Measurements from ENCODE around the gene TTC34.
"Not testable (repeated sequence)": the region's sequence is repeated elsewhere in the genome, so short reads cannot be mapped to it uniquely, and the experiment has no call there.

Gene TTC34

DNA sequence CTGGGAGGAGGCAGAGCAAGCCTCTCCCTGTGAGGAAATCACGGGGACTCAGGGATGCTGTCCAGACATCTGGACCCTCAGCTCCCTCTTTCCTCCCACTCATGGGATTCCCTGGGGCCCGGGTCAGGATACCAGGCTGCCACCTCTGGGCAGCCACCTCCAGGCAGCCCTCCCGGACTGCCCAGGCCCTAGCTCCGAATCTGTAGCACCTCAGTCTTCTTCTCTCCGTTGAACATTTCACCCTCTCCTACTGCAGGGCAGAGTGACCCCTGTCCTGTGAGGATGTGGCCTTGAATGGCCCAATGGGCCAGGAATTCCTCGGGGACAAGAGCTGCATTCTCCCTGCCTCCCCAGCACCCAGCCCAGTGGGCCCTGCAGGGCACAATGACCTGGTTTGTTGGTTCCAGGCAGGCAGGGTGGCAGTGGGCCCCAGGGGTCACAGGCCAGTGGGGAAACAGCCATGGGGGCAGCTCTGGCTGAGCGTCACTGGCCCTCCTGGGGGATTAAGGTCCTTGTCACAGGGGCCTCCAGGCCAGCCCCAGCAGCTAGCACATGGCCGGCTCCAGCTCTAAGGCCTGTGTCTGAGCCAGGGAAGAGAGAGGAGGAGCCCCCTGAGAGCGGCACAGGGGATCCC is 9.5 kb upstream of the TTC34 start:
- DNase-seq: no peak

GRCh38 chr1:2810281-2810680 is 8.8 kb upstream of the TTC34 start:
- DNase-seq: no peak

- no peak for DNase-seq
Measured at GRCh38 chr1:2809656-2810055, 8.2 kb upstream of the TTC34 start.

GRCh38 chr1:2808831-2809605 is 7.5 kb upstream of the TTC34 start:
- no peak for DNase-seq

- DNase-seq: no peak
Measured at GRCh38 chr1:2808386-2808705, 6.9 kb upstream of the TTC34 start.

DNA sequence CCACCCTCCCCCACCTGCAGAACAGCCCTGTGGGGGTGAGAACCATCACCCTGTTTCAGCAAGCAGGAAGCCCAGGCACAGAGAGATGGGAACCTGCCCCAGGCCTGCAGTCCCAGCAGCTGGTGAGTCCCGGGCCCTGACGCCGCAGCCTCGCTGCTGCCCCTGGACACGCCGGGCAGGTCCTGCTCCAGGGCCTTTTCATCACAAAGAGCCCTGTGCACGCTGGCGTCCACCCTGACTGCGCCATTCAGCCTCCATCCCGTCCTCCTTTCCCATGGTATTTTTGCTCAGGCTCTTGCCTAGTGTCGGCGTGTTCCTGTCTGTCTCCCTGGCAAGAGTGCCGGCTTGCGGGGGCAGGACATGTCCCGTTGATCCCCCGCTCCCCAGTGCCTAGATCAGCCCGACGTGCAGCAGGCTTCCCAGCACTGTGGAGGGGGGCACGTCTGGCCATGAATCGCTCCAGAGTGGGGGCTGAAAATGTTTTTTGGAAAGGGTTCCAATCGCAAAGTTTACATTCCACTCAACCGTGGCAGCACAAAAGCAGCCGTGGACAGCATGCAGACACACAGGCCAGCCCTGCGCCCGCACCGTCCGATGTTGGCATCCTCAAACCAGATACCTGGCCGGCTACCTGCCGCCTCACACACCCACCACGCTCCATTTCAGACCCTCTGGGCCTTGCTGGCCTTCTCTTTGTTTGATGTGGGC is 6.3 kb upstream of the TTC34 start:
- DNase-seq: no peak

DNA sequence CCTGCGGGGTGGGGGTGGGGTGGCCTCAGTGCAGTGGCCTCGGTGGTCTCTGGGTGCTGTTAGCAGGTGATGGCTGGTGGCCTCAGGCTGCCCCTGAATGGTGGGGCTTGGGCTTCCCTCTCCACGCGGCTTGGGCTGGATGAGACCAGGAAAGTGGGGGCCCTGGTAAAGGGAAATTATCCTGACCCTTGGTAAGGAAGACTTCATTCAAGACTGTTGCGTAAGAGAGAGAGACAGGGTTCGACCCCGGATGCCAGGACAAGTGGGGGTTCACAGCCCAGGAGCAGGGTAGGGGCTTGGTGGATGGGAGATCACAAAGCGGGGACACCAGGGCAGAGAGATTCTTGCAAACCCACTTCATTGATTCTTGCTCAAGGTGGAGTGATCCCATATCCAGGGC is 5.5 kb upstream of the TTC34 start:
- DNase-seq: no peak

DNA sequence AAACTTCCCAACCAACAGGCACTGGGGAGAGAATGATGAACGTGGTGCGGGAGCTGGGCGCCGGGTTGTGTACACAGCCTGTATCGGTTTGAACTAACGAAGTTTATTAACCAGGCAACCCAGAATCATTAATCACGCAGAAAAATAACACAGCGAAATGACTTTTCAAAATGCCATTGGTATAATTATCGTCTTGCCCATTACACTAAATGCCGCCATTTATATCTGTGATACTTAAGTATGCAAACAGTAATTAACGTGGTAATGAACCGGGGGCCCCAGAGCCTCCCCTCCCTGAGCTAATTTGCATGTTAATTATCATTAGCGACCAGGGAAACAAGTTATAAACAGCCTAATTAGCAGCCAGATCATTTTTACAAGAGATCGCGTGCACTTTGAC is 5.1 kb upstream of the TTC34 start:
- no peak for DNase-seq

DNA sequence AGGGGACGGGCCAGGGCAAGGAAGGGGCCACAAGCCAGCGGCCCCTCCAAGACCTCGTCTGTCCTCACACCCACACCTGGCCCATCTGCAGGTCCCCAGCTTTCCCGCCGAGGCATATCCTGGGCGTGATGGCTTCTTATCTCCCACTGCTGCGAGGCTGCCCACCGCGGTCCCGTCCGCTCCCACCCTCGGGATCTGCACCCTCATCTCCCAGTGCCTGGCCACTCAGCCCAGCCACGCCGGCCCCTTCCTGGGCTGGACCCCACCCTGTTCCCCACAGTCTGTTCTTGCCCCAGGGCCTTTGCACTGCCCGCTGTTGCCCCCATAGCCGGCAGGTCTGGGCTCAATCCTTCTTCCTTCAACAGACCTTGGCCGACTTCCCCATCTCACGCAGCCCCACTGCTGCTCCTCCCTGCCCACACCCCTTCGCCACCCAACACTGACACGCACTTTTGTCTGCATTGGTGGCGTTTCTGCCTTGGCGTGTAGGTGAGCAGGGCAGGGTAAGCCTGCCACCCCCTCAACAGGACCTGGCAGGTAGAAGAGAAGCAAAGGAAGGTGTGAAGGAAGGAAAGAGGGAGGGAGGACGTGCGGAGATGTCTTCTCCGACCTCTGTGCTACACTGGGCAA is 4.4 kb upstream of the TTC34 start:
- DNase-seq: no peak

- DNase-seq: no peak
Measured at GRCh38 chr1:2804628-2805351, 3.3 kb upstream of the TTC34 start.

- no peak for DNase-seq
Measured at GRCh38 chr1:2803931-2804627, 2.6 kb upstream of the TTC34 start.

DNA sequence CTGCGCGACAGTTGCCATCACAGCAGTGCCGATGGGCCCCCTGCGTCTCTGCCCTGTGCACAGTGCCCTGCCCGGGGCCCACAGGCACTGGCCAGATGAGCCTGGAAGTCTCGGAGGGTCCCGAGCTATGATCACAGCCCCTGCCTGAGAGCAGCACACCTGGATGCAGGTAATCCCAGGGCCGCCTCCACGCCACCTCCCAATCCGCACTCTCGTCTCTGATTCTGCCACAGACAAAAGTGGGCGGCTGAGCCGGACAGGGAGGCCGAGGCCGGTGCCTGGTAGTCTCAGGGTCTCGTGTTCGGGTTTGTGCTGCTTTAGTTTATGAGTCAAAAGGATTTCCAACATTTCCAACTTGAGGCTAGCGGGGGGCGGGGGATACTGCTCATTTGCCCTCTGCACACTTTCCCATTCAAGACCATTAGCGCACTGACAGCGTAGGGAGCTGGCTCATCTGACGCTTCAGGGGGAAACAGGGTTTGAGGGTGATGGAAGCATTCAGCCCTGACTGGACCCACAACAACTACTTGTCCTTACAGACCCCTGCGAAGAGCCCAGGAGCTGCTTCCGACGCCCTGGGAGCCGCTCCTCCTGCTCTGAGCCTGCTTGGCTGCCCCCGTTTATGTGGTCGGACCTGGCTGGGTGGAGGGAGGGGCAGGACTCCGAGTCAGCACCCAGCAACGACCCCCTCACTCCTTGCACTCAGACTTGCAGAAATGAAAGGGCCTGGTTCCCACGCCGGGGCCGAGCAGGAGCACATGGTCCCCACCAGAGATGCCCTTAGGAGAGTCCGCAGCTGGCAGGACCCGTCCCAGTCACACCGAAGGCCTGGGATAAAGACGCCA is 1.8 kb upstream of the TTC34 start:
- DNase-seq: no peak

DNA sequence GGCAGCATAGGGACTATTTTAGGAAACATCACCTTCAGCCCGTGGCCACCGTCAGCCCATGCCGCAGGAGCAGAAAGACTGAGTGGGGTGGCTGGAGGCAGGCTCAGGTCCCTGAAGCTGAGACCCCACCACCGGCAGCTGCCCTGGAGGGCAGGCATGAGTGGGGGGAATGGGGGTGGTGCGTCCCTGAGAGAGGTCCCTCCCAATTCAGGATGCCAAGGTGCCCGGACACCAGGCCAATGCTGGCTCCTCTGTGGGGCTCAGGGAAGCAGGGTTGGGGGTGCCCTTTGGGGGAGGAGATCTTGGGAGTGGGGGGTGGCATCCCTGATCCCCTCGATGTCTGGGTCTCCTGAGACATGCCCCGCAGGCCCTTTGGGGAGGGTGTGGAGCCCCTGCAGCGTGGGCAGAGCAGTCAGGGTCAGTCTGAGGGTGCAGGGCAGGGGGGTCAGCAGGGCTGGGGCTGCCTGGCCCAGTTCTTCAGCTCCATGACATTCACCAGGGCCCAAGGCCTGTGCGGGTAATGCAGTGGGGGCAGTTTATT is 998 bp upstream of the TTC34 start:
- DNase-seq: no peak

DNA sequence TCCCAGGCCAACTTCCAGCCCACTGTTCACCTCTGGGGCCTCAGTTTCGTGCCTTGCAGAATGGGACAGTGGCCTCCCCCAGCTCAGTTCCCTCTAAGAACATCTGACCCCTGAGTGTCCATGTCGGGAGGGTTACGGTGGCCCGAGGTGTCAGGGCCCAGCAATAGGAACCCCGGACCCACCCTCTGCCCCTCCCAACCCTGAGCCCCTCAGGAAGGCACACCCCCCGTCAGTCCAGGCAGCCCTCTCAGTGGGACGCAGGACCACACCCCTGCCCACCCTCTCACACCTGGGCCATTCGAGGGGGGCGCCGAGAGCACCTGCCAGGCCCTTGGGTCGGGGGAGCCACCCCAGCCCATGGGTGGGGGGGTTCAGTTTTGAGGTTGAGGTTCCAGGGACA is 447 bp downstream of the TTC34 start:
- DNase-seq: no peak

GRCh38 chr1:2800664-2801045 is 838 bp downstream of the TTC34 start:
- DNase-seq: no peak

DNA sequence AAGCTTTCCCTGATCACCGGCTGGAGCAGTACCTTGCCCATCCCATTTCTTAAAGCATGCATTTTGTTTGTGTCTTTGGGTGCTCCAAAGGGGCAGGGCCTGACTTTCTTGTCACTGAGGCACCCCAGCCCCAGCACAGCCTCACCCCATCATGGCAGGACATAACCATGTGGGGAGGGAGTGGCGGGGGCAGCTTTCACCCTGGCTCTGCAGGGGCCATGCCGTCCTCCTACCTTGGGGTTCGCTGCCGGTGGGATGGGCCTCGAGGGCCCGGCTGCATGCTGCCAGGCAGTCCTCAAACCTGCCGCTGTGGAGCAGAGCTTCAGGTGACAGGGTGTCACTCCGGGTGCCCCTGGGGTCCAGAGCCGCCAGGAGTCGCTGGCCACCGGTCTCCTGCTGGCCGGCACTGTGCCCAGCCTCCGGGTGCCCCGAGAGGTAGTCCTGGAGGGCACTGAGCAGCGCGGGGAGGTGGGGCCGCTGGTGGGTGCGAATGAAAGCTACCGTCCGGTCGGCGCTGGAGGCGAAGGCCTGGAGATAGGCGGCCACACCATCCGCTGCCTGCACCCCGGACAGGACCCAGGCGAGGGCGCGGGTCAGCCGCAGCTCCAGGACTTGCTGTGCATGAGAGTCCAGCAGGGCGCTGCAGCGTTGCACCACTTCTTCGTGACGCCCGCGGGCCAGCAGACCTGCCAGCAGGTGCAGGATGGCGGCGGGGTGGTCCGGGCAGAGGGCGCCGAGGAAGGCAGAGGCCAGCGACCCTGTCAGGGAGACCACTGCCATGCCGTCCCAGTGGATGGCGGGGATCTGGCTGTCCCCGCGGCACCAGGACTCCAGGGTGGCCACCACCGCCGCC is 1.5 kb downstream of the TTC34 start:
- no peak for DNase-seq

GRCh38 chr1:2798958-2799357 is 2.5 kb downstream of the TTC34 start:
- not testable (repeated sequence) for DNase-seq

- DNase-seq: no peak
Measured at GRCh38 chr1:2797741-2798016, 3.8 kb downstream of the TTC34 start.

DNA sequence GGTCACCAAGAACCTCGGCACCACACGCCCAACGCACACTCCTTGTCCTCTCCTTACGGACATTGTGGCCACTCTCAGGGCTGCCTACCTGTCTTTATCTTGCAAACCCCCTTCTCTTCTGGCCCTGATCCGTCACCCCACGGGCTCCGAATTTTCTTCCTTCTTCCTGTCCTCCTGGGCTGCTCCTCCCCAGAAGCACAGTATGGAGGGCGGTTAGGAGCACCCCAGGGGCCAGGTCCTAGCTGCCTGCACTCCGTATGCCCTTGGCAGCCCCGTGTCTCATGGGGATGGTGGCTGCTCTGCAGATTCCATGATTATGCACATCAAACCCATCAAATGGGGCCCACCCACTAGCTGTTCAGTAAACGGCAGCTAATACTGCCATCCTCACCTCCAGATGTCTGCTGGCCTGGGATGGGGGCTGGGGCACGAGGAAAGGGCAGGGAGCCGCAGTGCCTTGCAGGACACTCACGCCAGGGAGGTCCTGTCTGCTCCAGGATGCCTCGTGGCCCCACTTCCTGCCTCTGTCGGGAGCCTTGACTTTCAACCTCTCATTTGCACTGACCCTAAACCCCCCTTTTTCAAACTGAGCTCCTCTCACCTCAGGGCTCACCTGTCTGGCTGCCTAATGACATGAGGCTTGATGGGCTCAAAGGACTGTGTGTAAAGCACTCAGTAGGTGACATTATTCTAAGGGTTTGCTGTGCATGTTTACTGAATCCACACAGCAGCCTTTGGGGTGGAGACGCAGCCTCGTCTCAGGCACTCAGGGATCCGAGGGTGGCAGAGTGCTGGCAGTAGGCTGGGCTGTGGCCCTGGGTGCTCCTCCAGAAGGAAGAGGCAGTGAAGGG is 4.4 kb downstream of the TTC34 start:
- DNase-seq: no peak

- no peak for DNase-seq
Measured at GRCh38 chr1:2795926-2796325, 5.6 kb downstream of the TTC34 start.
